Left ventricle myocardium inferior (tissue), 1 donor: ENCODE data around the gene TRO. TPM values are rescaled to one million over a fixed set of nuclear protein-coding genes. Genes with fewer than 3 reads are reported as not detected.

Source experiments
- DNase-seq: peaks from one replicate; pipeline ENCODE4 v3.0.0-alpha.2; 2020
- H3K27ac ChIP-seq: fragments of 200-600 bp; replicated peaks from 2 replicates; pipeline ENCODE4 v1.8.0; 2021
- H3K27me3 ChIP-seq: fragments of 200-600 bp; 2 replicates; pipeline ENCODE4 v1.8.0; 2021; ENCODE audit warnings: low read depth
- H3K36me3 ChIP-seq: fragments of 200-600 bp; 2 replicates; pipeline ENCODE4 v1.8.0; 2021
- H3K4me1 ChIP-seq: fragments of 200-600 bp; 2 replicates; pipeline ENCODE4 v1.8.0; 2021
- H3K4me3 ChIP-seq: fragments of 200-600 bp; 2 replicates; pipeline ENCODE4 v1.8.0; 2021; ENCODE audit warnings: mild to moderate bottlenecking, moderate library complexity
- H3K9me3 ChIP-seq: fragments of 200-600 bp; replicated peaks from 2 replicates; pipeline ENCODE4 v1.8.0; 2021
- intact Hi-C: fragments of 100-400 bp; cut with micrococcal nuclease; formaldehyde crosslinking; loops from one replicate; pipeline ENCODE4 v1.11.0; 2022
- total RNA-seq: library from RNA; stranded (reverse); fragmentation: NEBNext Ultra II Directional; extraction: Animal tissue kit (Norgen Biotek cat#: 25700); gene quantifications from one replicate; pipeline ENCODE4 v1.2.1, GENCODE V29; 2021
- TF ChIP-seq, protein P1 (sequence below): fragments of 200-600 bp; IDR thresholded peaks from 2 replicates; pipeline ENCODE4 v1.8.0; 2021; ENCODE audit warnings: antibody characterized with exemption, mild to moderate bottlenecking, borderline replicate concordance
- donor health status: DM: no; HTN: yes; CAD: no; lungs with severe emphysema.

The TRO gene
- total RNA-seq, 1 donor from 2014 or later = 1.9 TPM

DNA sequence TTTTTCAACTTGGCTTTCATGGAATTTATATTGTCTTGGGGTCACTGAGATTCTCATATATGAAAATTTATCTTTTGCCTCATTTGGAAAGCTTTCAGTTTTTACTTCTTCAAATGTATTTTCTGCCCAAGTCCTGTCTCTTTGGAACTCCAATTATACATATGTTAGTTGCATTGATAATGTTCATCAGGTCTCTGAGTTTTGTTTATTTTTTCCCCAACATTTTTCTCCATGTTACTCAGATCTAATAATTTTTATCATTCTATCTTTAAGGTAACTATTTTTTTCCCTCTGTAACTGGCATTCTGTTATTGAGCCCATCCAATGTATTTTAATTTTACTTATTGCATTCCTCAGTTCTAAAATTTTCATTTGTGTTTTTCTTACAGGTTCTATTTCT, 10.7 kb upstream of the TRO start:
- H3K4me3 ChIP-seq = no peak overlapping the region
- intact Hi-C loops = no loop called here
- H3K36me3 ChIP-seq = no peaks in the 10 kb centered on the region
- no peaks in the 10 kb centered on the region for H3K4me1 ChIP-seq
- H3K27ac ChIP-seq = no peak overlapping the region
- peaks cover 8% of the 10 kb centered on the region for H3K9me3 ChIP-seq
- DNase-seq = no peak
- H3K27me3 ChIP-seq = no peaks in the 10 kb centered on the region
- TF ChIP-seq, protein P1, sequence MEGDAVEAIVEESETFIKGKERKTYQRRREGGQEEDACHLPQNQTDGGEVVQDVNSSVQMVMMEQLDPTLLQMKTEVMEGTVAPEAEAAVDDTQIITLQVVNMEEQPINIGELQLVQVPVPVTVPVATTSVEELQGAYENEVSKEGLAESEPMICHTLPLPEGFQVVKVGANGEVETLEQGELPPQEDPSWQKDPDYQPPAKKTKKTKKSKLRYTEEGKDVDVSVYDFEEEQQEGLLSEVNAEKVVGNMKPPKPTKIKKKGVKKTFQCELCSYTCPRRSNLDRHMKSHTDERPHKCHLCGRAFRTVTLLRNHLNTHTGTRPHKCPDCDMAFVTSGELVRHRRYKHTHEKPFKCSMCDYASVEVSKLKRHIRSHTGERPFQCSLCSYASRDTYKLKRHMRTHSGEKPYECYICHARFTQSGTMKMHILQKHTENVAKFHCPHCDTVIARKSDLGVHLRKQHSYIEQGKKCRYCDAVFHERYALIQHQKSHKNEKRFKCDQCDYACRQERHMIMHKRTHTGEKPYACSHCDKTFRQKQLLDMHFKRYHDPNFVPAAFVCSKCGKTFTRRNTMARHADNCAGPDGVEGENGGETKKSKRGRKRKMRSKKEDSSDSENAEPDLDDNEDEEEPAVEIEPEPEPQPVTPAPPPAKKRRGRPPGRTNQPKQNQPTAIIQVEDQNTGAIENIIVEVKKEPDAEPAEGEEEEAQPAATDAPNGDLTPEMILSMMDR = no peak

GRCh38 chrX:54921427-54922021, 900 bp downstream of the TRO start:
- peak; percentile 40 for DNase-seq
- no peaks in the 10 kb centered on the region for H3K36me3 ChIP-seq
- H3K9me3 ChIP-seq = no peaks in the 10 kb centered on the region
- H3K4me3 ChIP-seq = peak overlapping the region; percentile 61
- TF ChIP-seq, protein P1 = no peak
- intact Hi-C loops = no loop called here
- H3K27ac ChIP-seq = no peak overlapping the region
- H3K27me3 ChIP-seq = no peaks in the 10 kb centered on the region
- peaks cover 6% of the 10 kb centered on the region for H3K4me1 ChIP-seq

DNA sequence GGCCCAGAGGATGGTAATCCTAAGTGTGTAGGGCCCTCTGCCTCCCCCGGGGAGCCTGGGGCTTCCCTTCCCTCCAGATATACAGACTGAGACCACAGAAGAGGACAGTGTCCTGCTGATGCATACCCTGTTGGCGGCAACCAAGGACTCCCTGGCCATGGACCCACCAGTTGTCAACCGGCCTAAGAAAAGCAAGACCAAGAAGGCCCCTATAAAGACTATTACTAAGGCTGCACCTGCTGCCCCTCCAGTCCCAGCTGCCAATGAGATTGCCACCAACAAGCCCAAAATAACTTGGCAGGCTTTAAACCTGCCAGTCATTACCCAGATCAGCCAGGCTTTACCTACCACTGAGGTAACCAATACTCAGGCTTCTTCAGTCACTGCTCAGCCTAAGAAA, 1.9 kb downstream of the TRO start:
- Histone ChIP-seq H3K4me3 (no peak overlapping the region), H3K27me3 (no peaks in the 10 kb centered on the region), H3K36me3 (no peaks in the 10 kb centered on the region), H3K27ac (no peak overlapping the region), H3K9me3 (no peaks in the 10 kb centered on the region), H3K4me1 (peaks cover 6% of the 10 kb centered on the region)
- no peak for DNase-seq
- TF ChIP-seq, protein P1 = no peak
- intact Hi-C loops = no loop called here

DNA sequence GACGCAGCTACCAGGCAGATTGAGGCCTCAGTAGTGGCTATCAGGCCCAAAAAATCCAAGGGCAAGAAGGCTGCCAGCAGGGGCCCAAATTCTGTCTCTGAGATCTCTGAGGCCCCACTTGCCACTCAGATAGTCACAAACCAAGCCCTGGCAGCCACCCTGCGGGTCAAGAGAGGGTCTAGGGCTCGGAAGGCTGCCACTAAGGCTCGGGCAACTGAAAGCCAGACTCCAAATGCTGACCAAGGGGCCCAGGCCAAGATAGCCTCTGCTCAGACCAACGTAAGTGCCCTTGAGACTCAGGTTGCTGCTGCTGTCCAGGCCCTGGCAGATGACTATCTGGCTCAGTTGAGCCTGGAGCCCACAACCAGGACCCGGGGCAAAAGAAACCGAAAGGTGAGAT, 2.8 kb downstream of the TRO start:
- Histone ChIP-seq H3K36me3 (no peaks in the 10 kb centered on the region), H3K4me1 (peaks cover 6% of the 10 kb centered on the region), H3K27ac (no peak overlapping the region), H3K27me3 (no peaks in the 10 kb centered on the region), H3K9me3 (no peaks in the 10 kb centered on the region), H3K4me3 (no peak overlapping the region)
- intact Hi-C loops = no loop called here
- DNase-seq = no peak
- TF ChIP-seq, protein P1 = no peak

- Histone ChIP-seq H3K4me1 (peaks cover 5% of the 10 kb centered on the region), H3K4me3 (no peak overlapping the region), H3K9me3 (no peaks in the 10 kb centered on the region), H3K27me3 (no peaks in the 10 kb centered on the region), H3K27ac (no peak overlapping the region), H3K36me3 (no peaks in the 10 kb centered on the region)
- TF ChIP-seq, protein P1 = no peak
- intact Hi-C loops = no loop called here
- no peak for DNase-seq
Measured at GRCh38 chrX:54926978-54927377, 6.4 kb downstream of the TRO start.
